ENCODE measurements around the gene ALG10B.
"Not testable (repeated sequence)": the region's sequence is repeated elsewhere in the genome, so short reads cannot be mapped to it uniquely, and the experiment has no call there.

Gene ALG10B, protein sequence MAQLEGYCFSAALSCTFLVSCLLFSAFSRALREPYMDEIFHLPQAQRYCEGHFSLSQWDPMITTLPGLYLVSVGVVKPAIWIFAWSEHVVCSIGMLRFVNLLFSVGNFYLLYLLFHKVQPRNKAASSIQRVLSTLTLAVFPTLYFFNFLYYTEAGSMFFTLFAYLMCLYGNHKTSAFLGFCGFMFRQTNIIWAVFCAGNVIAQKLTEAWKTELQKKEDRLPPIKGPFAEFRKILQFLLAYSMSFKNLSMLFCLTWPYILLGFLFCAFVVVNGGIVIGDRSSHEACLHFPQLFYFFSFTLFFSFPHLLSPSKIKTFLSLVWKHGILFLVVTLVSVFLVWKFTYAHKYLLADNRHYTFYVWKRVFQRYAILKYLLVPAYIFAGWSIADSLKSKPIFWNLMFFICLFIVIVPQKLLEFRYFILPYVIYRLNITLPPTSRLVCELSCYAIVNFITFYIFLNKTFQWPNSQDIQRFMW

GRCh38 chr12:38316391-38317129, at the start of gene ALG10B:
ALG10B (plus strand) TSS chr12:38316774; CDS start chr12:38316894, 120 bp downstream.
- DNase-seq (ENCODE audit: low spot score): peak; percentile 97

- DNase-seq (ENCODE audit: low spot score): no peak
These were observed 48.0 kb upstream of the ALG10B start for GRCh38 chr12:38268612-38269011.

- no peak for DNase-seq (ENCODE audit: low spot score)
These were observed 46.7 kb upstream of the ALG10B start for GRCh38 chr12:38269897-38270296.

- no peak for DNase-seq (ENCODE audit: low spot score)
These were observed 36.8 kb upstream of the ALG10B start for GRCh38 chr12:38279756-38280155.

DNA sequence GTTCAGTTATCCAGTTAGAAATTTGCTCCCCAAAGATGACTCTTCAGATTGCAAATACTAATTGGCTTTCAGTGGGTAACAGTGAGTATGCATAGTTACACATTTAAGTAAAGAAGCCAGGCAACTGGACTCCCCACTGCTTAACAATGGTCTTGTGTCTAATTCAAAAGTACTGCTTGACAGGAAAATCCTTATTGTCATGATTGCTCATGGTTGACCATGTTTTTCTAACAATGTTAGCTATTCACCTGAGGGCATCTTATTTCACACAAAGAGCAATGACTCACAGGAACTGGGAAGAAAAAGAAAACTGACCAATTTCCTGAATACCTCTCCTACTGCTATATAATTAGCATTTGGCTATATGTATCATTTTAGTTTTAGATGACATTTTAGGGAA, 33.7 kb upstream of the ALG10B start:
- DNase-seq (ENCODE audit: low spot score): no peak

GRCh38 chr12:38289396-38289795, 27.2 kb upstream of the ALG10B start:
- no peak for DNase-seq (ENCODE audit: low spot score)

DNA sequence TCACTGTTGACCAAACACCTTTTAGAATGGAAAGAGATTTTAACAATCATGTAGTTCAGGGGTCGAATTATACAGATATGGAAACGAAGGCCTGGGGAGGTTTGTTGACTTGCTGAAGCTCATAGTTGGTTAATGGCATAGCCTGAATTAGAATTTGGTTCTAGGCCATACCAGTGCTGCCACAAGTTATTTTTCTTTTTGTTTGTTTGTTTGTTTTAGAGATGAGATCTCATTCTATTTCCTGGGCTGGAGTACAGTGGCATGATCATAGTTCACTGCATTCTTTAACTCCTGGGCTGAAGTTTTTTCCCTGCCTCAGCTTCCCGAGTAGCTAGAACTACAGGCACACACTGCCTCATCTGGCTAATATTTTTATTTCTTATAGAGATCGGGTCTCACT, 25.4 kb upstream of the ALG10B start:
- DNase-seq (ENCODE audit: low spot score): no peak

DNA sequence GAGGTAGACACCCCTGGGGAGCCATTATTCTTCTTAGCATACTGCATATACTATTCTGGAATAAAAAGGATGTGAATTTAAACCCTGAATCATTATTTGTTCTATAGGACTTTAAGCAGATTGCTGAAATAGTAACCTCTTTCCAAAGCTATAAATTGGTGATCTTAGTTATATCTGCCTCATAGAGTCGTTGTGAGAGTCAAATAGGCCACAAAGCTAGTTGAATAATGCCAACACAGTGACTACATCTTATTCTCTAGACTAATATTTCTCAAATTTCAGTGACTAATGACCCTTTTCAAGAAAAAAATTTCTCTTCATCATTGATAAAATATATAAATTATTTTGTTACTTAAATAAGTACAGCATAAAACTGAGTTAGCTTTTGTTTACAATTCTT, 13.6 kb upstream of the ALG10B start:
- DNase-seq (ENCODE audit: low spot score): not testable (repeated sequence)

- DNase-seq (ENCODE audit: low spot score): not testable (repeated sequence)
These were observed 5.4 kb downstream of the ALG10B start for GRCh38 chr12:38321966-38322365.

DNA sequence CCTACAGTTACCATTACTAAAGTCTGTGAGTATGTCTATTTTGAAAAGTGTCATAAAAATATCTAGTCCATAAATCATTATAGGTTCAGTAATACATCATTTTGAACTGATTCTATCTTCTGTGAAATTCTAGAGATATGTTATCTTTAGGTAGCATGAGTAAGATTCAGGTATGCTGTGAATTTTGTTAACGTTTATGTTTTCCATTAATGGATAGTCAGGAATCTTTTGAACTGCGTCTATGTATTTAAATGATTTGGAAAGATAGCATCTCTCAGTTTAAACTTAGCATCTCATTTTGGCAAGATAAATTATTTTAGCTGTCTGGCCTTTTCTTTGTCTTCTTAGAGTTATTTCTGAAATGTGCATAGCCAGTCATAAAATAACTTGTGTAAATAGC, 8.3 kb downstream of the ALG10B start:
- no peak for DNase-seq (ENCODE audit: low spot score)

- DNase-seq (ENCODE audit: low spot score): no peak
These were observed 10.8 kb downstream of the ALG10B start for GRCh38 chr12:38327356-38327755.

GRCh38 chr12:38328306-38328895, 11.8 kb downstream of the ALG10B start:
- peak; percentile 60 for DNase-seq (ENCODE audit: low spot score)

GRCh38 chr12:38330414-38330813, 13.8 kb downstream of the ALG10B start:
- not testable (repeated sequence) for DNase-seq (ENCODE audit: low spot score)

DNA sequence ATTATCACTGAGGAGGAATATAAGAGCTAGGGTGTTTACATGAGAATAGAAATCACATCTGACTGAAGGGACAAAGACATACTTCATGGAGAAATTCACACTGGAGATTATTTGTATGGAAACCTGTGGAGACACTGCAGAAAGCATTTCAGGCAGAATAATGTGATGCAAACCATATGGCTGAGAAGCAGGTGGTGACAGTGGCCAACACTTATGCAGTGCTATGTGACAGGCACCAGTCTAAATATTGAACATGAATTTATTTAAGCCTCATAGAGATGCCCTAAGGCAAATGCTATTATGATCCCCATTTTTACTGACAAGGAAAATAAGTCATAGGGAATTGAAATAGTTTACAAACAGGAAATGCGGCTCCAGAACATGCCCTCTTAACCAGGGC, 16.2 kb downstream of the ALG10B start:
- no peak for DNase-seq (ENCODE audit: low spot score)

DNA sequence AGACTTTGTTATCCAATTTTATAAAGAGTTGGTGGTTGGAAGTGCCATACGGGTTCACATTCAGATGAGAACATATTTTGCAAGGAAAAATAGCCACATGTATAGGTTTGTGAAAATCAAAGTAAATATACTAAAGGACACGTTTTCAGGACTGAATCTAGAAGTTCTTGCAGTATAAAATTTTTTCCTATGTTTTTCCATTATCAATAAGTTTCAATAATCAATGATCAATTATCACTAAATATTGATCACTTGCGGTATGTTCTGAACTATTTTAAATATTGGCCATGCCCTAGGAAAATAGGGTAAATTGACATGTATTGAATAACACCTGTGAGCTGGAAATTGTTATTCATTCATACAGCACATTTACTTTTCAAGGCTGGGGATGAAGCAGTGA, 25.9 kb downstream of the ALG10B start:
- no peak for DNase-seq (ENCODE audit: low spot score)

- not testable (repeated sequence) for DNase-seq (ENCODE audit: low spot score)
These were observed 26.7 kb downstream of the ALG10B start for GRCh38 chr12:38343256-38343655.

- DNase-seq (ENCODE audit: low spot score): not testable (repeated sequence)
These were observed 27.3 kb downstream of the ALG10B start for GRCh38 chr12:38343916-38344315.

- peak; percentile 2 for DNase-seq (ENCODE audit: low spot score)
These were observed 34.0 kb downstream of the ALG10B start for GRCh38 chr12:38350342-38351174.

- not testable (repeated sequence) for DNase-seq (ENCODE audit: low spot score)
These were observed 34.6 kb downstream of the ALG10B start for GRCh38 chr12:38351175-38351508.

DNA sequence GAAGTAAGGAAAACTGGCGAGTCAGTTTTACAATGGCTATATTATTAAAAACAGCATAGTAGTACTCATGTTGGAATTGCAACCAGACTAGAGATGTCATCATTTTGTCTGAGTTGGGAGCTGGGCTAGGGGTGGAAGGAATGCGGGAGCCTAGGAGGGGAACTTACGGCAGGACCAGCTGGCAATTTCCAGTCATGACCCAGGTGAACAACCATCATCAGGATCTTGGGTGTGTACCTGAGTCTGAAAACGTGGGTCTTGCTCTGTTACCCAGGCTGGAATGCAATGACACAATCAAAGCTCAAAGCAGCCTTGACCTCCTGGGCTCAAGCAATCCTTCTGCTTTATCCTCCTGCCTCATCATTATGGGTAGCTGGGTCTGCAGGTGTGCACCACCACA, 50.9 kb downstream of the ALG10B start:
- DNase-seq (ENCODE audit: low spot score): no peak

- no peak for DNase-seq (ENCODE audit: low spot score)
These were observed 53.7 kb downstream of the ALG10B start for GRCh38 chr12:38370311-38370710.

DNA sequence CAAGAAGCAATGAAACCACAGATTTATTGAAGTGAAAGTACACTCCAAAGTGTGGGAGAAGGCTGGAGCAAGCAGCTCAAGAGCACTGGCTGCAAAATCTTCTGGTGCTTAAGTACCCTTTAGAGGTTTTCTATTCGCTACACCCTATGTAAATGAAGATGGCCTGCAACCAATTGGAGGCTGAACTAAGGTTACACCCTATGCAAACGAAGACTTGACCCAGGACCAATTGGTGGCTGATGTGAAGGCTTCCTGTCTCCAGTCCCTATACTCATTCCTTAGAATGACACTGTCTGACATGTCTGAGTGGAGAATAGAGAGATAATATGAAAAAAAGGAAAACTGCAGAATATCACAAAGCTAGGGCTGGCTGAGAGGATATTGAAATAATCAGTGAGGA, 57.2 kb downstream of the ALG10B start:
- peak; percentile 6 for DNase-seq (ENCODE audit: low spot score)
